Panc1 (cell line): ENCODE results near the gene MGST2. TPM values are rescaled to one million over a fixed set of nuclear protein-coding genes. Genes with fewer than 3 reads are reported as not detected.

Experiments
- ATAC-seq: fragments of 200-7000 bp; cut with Tn5 transposase; 2 replicates; pipeline ENCODE4 v1.9.1; 2020; ENCODE audit warnings: mild to moderate bottlenecking, moderate library complexity
- BruUV-seq: library from RNA; stranded (reverse); fragments of 400-500 nt; replicated peaks from 2 replicates; lab custom pipeline; 2021; lab: Mats Ljungman, UMichigan
- CTCF ChIA-PET: fragments of 300-600 bp; sonication (Branson Sonifier 250); formaldehyde crosslinking; loops from one replicate; lab custom pipeline; 2022; ENCODE audit warnings: antibody characterized with exemption; lab: Charles Lee
- POLR2A ChIA-PET: fragments of 300-600 bp; sonication (Branson Sonifier 250); formaldehyde crosslinking; loops from one replicate; lab custom pipeline; 2022; ENCODE audit warnings: antibody characterized with exemption; lab: Charles Lee
- DNase-seq: peaks from one replicate; pipeline ENCODE4 v3.0.0-alpha.2; 2010; ENCODE audit warnings: low read depth, low spot score
- H3K27ac ChIP-seq: 2 replicates; pipeline ENCODE4 v1.5.1; 2011; ENCODE audit warnings: mild to moderate bottlenecking, low read length, inconsistent platforms
- H3K27me3 ChIP-seq: fragments of 200-500 bp; sonication (Bioruptor generic); 2 replicates; pipeline ENCODE4 v1.6.0; 2014; ENCODE audit warnings: low read length, inconsistent platforms; ENCODE audit not compliant: control insufficient read depth, insufficient read depth
- H3K36me3 ChIP-seq: fragments of 200-500 bp; sonication (Bioruptor generic); 2 replicates; pipeline ENCODE4 v1.5.1; 2014; ENCODE audit warnings: inconsistent platforms, mild to moderate bottlenecking, low read length, moderate library complexity; ENCODE audit not compliant: control insufficient read depth, insufficient read depth
- H3K4me1 ChIP-seq: 2 replicates; pipeline ENCODE4 v1.5.1; 2011; ENCODE audit warnings: inconsistent platforms, mild to moderate bottlenecking, low read length, moderate library complexity; ENCODE audit not compliant: control insufficient read depth, insufficient read depth
- H3K4me3 ChIP-seq, 2 experiments: 2 replicates each; pipeline ENCODE4 v1.5.1; 2011 to 2012; ENCODE audit warnings: low read depth in 2 of 2, low read length in 2 of 2, mild to moderate bottlenecking in 2 of 2, inconsistent platforms in 1 of 2, moderate library complexity in 1 of 2
- H3K9me3 ChIP-seq: fragments of 200-500 bp; sonication (Bioruptor generic); 2 replicates; pipeline ENCODE4 v1.5.1; 2014; ENCODE audit warnings: low read depth, mild to moderate bottlenecking, inconsistent platforms, low read length, moderate library complexity; ENCODE audit not compliant: control insufficient read depth, insufficient read depth
- CTCF ChIP-seq: fragments of 450-650 bp; IDR thresholded peaks from 2 replicates; pipeline ENCODE4 v1.5.1; 2017; ENCODE audit warnings: mild to moderate bottlenecking
- POLR2AphosphoS5 ChIP-seq: IDR thresholded peaks from 2 replicates; pipeline ENCODE4 v1.6.1; 2012; ENCODE audit warnings: mild to moderate bottlenecking, low read depth, low read length, moderate library complexity
- REST ChIP-seq, 2 experiments: IDR thresholded peaks; 2 replicates each; pipeline ENCODE4 v1.6.1; 2011 to 2012; ENCODE audit warnings: low read depth in 2 of 2, control low read depth in 1 of 2, low read length in 1 of 2, mild to moderate bottlenecking in 1 of 2, moderate library complexity in 1 of 2; ENCODE audit not compliant: insufficient read depth in 1 of 2
- SIN3A ChIP-seq: IDR thresholded peaks from 2 replicates; pipeline ENCODE4 v1.6.1; 2012; ENCODE audit warnings: low read depth, mild to moderate bottlenecking, low read length, moderate library complexity, borderline replicate concordance; ENCODE audit not compliant: insufficient read depth
- TCF7L2 ChIP-seq: IDR thresholded peaks from 2 replicates; pipeline ENCODE4 v1.6.1; 2011; ENCODE audit warnings: mild to moderate bottlenecking, low read depth, low read length, inconsistent platforms
- in situ Hi-C: cut with HindIII; loops from 2 replicates; pipeline ENCODE4 v1.10.0; 2016; ENCODE audit warnings: low sequenced_read_pairs, low pct_unique_long_range_greater_than_20kb
- intact Hi-C: fragments of 100-400 bp; cut with micrococcal nuclease; formaldehyde crosslinking; loops from one replicate; pipeline ENCODE4 v1.10.0; 2022; ENCODE audit not compliant: unreplicated experiment
- total RNA-seq: library from RNA; stranded (reverse); gene quantifications from one replicate; pipeline ENCODE4 v1.2.1, GENCODE V29; 2021; ENCODE audit not compliant: unreplicated experiment

MGST2 gene
- total RNA-seq, 1 experiment from 2014 or later, result 17.4 TPM

- BruUV-seq, result no TSS peak
- no peaks in the 10 kb centered on the region for H3K4me1 ChIP-seq
- H3K27ac ChIP-seq, result no peak overlapping the region
- DNase-seq (no peak), ATAC-seq (no peak)
- in situ Hi-C loops (no loop called here), intact Hi-C loops (no loop called here)
- H3K9me3 ChIP-seq, result no peaks in the 10 kb centered on the region
- H3K36me3 ChIP-seq, result no peaks in the 10 kb centered on the region
- H3K4me3 ChIP-seq, result no peak overlapping the region
- ChIA-PET POLR2A (no interaction called here), CTCF (no interaction called here)
- TF ChIP-seq CTCF (no peak), REST (IDR thresholded peaks at IDR 0.05; ENCODE audit: insufficient read depth in 1 of 2, low read depth in 2 of 2, low read length in 1 of 2) (no peak), TCF7L2 (no peak), SIN3A (no peak), POLR2AphosphoS5 (no peak)
- H3K27me3 ChIP-seq, result no peaks in the 10 kb centered on the region
These were observed 29.0 kb downstream of the MGST2 start for GRCh38 chr4:139694522-139695107.

- intact Hi-C loops (no loop called here), in situ Hi-C loops (no loop called here)
- no peak overlapping the region for H3K27ac ChIP-seq
- TF ChIP-seq SIN3A (no peak), TCF7L2 (no peak), REST (IDR thresholded peaks at IDR 0.05; ENCODE audit: insufficient read depth in 1 of 2, low read depth in 2 of 2, low read length in 1 of 2) (no peak)
- CTCF ChIA-PET, result interaction anchor here (0.6 kb wide), 1 partner anchor 448 kb away, joined by 7 read pairs; no protein-coding TSS in a partner anchor
- H3K27me3 ChIP-seq, result no peaks in the 10 kb centered on the region
- ATAC-seq, result no peak
- BruUV-seq, result no TSS peak
- H3K4me1 ChIP-seq, result no peaks in the 10 kb centered on the region
- POLR2A ChIA-PET, result no interaction called here
- no peak overlapping the region for H3K4me3 ChIP-seq
- no peaks in the 10 kb centered on the region for H3K36me3 ChIP-seq
- no peak for DNase-seq
- H3K9me3 ChIP-seq, result no peaks in the 10 kb centered on the region
These were observed 30.9 kb downstream of the MGST2 start for GRCh38 chr4:139696491-139696890.
